Parathyroid adenoma (tissue), 2 donors: ENCODE data around the gene EREG.

Source experiments
- H2AFZ ChIP-seq: fragments of 300-600 bp; sonication (generic); one replicate; pipeline ENCODE4 v1.7.0; 2017; ENCODE audit warnings: antibody characterized with exemption, mild to moderate bottlenecking
- H3K27ac ChIP-seq: fragments of 300-600 bp; sonication (generic); one replicate; pipeline ENCODE4 v1.7.0; 2017
- H3K27me3 ChIP-seq: fragments of 300-600 bp; sonication (generic); one replicate; pipeline ENCODE4 v1.7.0; 2017; ENCODE audit warnings: low read length; ENCODE audit not compliant: control insufficient read depth, insufficient read depth
- H3K36me3 ChIP-seq: fragments of 300-600 bp; sonication (generic); one replicate; pipeline ENCODE4 v1.7.0; 2017; ENCODE audit warnings: low read length; ENCODE audit not compliant: control insufficient read depth, insufficient read depth
- H3K4me1 ChIP-seq: fragments of 300-600 bp; sonication (generic); one replicate; pipeline ENCODE4 v1.7.0; 2017; ENCODE audit warnings: control low read depth
- H3K4me2 ChIP-seq: fragments of 300-600 bp; sonication (generic); one replicate; pipeline ENCODE4 v1.7.0; 2017; ENCODE audit warnings: low read length
- H3K4me3 ChIP-seq: fragments of 300-600 bp; sonication (generic); one replicate; pipeline ENCODE4 v1.7.0; 2017; ENCODE audit warnings: low read depth, low read length
- H3K79me2 ChIP-seq: fragments of 300-600 bp; sonication (generic); one replicate; pipeline ENCODE4 v1.7.0; 2017; ENCODE audit warnings: control low read depth
- H3K9ac ChIP-seq: fragments of 300-600 bp; sonication (generic); one replicate; pipeline ENCODE4 v1.7.0; 2017; ENCODE audit warnings: mild to moderate bottlenecking
- H3K9me3 ChIP-seq: fragments of 300-600 bp; sonication (generic); one replicate; pipeline ENCODE4 v1.7.0; 2017; ENCODE audit warnings: low read length; ENCODE audit not compliant: control insufficient read depth
- TF ChIP-seq, protein P1 (sequence below): fragments of 300-600 bp; sonication (generic); IDR thresholded peaks from one replicate; pipeline ENCODE4 v1.7.0; 2017; ENCODE audit warnings: antibody characterized with exemption, mild to moderate bottlenecking
- donor health status: primary hyperparathyroidism.

EREG gene

GRCh38 chr4:74413265-74413664 is 48.3 kb downstream of the EREG start:
- Histone ChIP-seq H3K9me3 (no peaks in the 10 kb centered on the region), H3K79me2 (no peaks in the 10 kb centered on the region), H3K4me1 (no peaks in the 10 kb centered on the region), H3K27ac (no peak overlapping the region), H3K36me3 (no peaks in the 10 kb centered on the region), H3K4me3 (no peak overlapping the region), H2AFZ (no peak overlapping the region), H3K27me3 (no peaks in the 10 kb centered on the region), H3K9ac (no peak overlapping the region), H3K4me2 (no peak overlapping the region)
- TF ChIP-seq, protein P1, sequence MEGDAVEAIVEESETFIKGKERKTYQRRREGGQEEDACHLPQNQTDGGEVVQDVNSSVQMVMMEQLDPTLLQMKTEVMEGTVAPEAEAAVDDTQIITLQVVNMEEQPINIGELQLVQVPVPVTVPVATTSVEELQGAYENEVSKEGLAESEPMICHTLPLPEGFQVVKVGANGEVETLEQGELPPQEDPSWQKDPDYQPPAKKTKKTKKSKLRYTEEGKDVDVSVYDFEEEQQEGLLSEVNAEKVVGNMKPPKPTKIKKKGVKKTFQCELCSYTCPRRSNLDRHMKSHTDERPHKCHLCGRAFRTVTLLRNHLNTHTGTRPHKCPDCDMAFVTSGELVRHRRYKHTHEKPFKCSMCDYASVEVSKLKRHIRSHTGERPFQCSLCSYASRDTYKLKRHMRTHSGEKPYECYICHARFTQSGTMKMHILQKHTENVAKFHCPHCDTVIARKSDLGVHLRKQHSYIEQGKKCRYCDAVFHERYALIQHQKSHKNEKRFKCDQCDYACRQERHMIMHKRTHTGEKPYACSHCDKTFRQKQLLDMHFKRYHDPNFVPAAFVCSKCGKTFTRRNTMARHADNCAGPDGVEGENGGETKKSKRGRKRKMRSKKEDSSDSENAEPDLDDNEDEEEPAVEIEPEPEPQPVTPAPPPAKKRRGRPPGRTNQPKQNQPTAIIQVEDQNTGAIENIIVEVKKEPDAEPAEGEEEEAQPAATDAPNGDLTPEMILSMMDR: no peak

DNA sequence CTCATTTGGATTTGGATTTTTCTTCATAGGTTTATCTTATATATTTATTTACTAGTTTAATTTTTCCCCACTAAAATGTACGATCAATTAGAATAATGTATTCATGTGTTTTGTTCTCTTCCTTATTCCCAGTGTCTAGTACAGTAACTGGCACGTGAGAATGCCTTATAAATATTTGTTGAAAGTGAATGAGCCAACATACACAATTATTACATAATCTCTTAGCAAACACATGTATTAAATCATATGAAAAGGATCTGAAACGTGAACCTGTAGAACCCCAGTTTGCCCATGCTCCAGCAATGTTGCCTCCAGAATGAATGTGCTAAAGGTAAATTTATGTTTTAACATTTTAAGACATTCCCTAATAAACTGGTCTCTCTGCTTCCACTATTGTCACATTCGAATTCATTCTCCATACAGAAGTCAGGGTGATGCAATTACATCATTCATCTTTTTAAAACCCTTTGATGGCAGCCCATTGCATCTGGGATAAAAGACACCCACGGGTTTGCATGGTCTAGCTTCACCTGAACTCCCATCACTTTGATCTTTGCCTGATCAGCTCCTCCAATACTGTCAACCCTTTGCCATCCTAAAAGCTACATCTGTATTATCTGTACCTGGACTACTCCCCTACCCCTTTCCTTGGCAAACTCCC is 49.3 kb downstream of the EREG start:
- H3K36me3 ChIP-seq: no peaks in the 10 kb centered on the region
- no peak overlapping the region for H3K9ac ChIP-seq
- H3K27me3 ChIP-seq: no peaks in the 10 kb centered on the region
- no peak overlapping the region for H3K27ac ChIP-seq
- no peaks in the 10 kb centered on the region for H3K79me2 ChIP-seq
- H2AFZ ChIP-seq: no peak overlapping the region
- TF ChIP-seq, protein P1: no peak
- H3K9me3 ChIP-seq: no peaks in the 10 kb centered on the region
- no peaks in the 10 kb centered on the region for H3K4me1 ChIP-seq
- H3K4me2 ChIP-seq: no peak overlapping the region
- H3K4me3 ChIP-seq: no peak overlapping the region

- H3K4me3 ChIP-seq: no peak overlapping the region
- no peaks in the 10 kb centered on the region for H3K27me3 ChIP-seq
- no peak overlapping the region for H3K9ac ChIP-seq
- TF ChIP-seq, protein P1: no peak
- no peaks in the 10 kb centered on the region for H3K9me3 ChIP-seq
- H3K4me2 ChIP-seq: no peak overlapping the region
- no peaks in the 10 kb centered on the region for H3K79me2 ChIP-seq
- no peaks in the 10 kb centered on the region for H3K36me3 ChIP-seq
- H3K27ac ChIP-seq: no peak overlapping the region
- no peaks in the 10 kb centered on the region for H3K4me1 ChIP-seq
- H2AFZ ChIP-seq: no peak overlapping the region
Observed at GRCh38 chr4:74415602-74416300, 50.8 kb downstream of the EREG start.

GRCh38 chr4:74418063-74418670 is 53.2 kb downstream of the EREG start:
- no peaks in the 10 kb centered on the region for H3K9me3 ChIP-seq
- no peak overlapping the region for H3K27ac ChIP-seq
- no peaks in the 10 kb centered on the region for H3K36me3 ChIP-seq
- H3K79me2 ChIP-seq: no peaks in the 10 kb centered on the region
- no peaks in the 10 kb centered on the region for H3K27me3 ChIP-seq
- TF ChIP-seq, protein P1: no peak
- H3K4me1 ChIP-seq: no peaks in the 10 kb centered on the region
- H3K4me3 ChIP-seq: no peak overlapping the region
- no peak overlapping the region for H2AFZ ChIP-seq
- no peak overlapping the region for H3K9ac ChIP-seq
- no peak overlapping the region for H3K4me2 ChIP-seq
